ENCODE data around the gene KIF3A. TPM values are rescaled to one million over a fixed set of nuclear protein-coding genes. Genes with fewer than 3 reads are reported as not detected.

Gene KIF3A
- total RNA-seq, 1 experiment from 2014 or later, result 16.4 TPM

DNA sequence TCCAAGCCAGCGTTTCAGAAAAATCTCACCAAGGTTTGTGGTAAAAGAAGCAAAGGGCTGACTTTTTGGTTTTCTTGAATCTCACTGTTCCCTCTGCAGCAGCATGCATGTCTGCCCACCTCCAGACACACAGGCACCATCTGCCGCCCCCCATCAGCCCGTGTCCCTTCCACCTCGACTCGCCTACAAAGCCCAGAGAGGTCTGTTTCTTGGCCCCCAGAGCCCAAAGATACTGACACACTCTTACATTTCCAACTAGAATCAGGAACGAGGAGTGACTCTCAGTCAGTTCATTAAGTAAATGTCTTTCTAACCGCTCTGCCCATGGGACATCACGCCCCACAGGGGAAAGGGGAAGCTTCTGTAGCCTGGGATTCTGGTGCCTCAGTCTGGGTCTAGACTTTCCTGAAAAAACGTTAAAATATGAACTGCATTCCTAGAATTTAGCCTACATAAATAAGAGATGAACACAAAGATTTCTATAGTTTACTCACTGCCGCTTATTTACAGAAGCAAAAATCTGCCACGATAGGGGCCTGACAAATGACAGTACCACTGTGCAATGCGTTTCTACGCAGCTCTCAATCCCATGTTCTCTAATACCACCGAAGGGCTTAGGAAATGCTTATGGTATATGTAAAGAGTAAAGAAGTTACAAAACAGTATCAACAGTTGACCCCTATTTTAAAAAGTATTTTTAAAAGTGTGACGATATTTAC is 59.5 kb downstream of the KIF3A start:
- DNase-seq (ENCODE audit: low spot score), result no peak

DNA sequence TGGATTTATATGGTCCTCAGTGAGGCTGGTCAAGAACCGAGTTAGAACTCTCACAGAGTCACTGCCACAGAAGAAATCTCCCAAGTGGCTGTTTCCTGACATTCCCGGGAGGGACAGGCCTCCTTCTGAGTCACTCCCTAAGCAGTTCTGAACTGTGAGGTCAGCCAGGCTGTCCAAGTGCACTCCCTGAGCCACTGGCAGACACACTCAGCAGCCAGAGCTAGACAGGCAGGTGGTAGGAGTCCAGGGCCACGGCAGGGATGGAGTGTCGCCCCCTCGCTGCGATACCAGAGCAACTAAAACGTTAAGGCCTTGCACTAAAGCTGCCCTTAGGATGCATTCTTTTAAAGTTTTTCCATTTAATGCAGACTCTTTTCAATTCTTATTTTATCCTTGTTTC is 60.2 kb downstream of the KIF3A start:
- DNase-seq (ENCODE audit: low spot score), result peak; percentile 97

DNA sequence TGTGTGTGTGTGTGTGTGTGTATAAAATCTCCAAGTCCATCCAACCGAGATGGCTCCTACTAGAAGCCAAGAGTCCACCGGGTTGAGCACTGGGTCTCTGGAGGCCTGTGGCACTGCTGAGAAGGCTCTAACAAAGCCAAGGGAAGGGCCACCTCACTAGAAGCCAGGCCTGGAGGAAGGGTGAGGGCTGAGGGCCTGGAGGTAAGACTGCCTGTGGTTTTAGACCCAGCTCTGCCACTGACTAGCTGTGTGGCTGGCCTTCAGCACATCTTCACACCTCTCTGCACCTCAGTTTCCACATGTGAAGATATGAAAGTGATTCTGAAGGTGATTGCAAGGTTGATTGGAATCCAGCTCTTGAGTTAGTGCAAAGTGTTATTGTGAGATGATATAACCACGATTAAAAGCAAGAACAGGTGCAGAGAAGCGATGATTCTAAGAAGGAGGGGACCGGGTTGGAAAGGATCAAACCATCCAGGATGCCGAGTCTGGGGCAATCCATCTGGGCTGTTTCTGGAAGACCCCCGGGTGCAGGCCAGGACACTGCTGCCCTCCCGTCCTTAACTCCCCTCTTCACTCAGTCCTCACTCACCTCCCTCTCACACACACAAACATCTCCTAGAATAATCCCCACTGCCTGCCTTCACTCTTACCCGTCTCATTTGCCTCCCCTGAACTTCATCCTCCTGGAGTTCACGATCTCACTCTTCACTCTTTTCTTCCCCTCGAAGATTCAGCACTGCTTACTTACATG is 61.2 kb downstream of the KIF3A start:
- DNase-seq (ENCODE audit: low spot score), result no peak

- DNase-seq (ENCODE audit: low spot score), result peak; percentile 81
Observed at GRCh38 chr5:132674671-132675506, 62.5 kb downstream of the KIF3A start.

DNA sequence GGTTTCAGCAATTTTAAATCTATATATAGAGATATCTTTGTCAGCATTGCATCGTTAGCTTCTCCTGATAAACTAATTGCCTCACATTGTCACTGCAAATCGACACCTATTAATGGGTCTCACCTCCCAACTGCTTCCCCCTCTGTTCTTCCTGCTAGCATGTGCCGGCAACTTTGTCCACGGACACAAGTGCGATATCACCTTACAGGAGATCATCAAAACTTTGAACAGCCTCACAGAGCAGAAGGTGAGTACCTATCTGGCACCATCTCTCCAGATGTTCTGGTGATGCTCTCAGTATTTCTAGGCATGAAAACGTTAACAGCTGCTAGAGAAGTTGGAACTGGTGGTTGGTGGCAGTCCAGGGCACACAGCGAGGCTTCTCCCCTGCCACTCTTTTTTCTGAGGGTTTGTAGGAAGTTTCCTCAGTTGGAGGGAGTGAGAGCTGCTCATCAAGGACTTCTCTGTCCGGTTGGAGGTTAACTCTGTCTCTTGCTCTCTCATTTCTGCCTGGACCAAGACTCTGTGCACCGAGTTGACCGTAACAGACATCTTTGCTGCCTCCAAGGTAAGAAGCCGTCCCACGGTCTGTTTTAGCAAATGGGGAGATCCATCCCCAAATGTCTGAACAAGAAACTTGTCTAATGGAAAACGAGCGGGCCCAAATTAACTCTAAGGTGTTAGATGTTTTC is 63.3 kb downstream of the KIF3A start, which contains the start of gene IL4:
TSS of gene IL4 (plus strand) at position 51 of the 692 bp plus-strand sequence. CDS start at position 113, 62 bp downstream.
- no peak for DNase-seq (ENCODE audit: low spot score)

- DNase-seq (ENCODE audit: low spot score), result no peak
Observed at GRCh38 chr5:132673488-132673887, 63.9 kb downstream of the KIF3A start.

DNA sequence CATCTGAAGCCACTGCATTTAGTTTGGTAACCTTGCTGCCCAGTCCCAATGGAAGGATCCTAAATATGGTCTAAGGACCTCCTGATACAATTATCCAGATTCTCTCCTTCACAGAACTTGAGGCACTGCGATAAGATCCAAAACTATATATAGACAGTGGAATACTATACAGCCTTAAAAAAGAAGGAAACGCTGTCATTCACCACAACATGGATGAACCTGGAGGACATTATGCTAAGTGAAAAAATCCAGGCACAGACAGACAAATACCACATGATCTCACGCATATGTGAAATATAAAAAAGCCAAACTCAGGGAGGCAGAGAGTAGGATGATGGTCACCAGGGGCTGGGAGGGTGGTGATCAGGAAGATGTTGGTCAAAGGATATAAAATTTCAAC is 66.3 kb downstream of the KIF3A start:
- no peak for DNase-seq (ENCODE audit: low spot score)

DNA sequence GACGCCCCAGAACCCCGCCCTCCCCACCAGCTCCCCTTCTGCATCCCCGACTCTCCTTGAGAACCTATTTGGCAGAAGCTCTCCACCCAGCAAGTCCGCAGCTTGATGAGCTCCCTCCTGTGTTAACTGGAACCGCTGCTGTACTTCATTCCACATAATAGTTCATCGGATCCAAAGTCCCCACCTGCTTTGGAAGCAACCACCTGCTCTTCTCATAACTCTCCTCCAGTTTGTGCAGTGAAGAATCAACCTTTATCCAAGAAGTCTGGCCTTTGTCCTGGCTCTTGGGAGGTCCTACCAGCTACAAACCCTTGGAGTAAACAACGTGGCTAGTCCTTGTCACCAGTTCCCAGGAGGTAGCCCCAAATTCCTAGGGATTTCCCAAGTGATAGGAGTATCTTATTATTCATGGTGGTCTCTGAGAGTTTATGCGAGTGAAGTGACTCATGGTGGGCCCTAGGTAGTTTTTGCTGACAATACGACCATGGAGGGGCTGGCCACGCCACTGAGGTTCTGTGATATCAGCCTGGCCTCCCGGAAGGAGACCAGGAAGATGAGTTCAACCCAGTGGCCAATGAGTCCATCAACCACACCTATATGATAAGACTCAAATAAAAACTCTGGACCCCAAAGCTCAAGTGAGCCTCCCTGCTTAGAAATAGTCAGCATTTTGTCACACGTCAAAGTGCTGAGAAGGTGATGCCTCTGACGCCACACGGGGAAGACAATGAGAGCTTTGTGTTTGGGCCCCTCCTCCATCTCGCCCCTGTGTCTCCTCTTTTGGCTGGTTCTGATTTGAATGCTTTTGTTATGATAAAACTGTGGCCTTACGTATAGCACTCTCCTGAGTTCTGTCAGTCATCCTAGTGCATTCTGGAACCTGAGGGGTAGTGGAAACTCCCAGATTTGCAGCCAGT is 67.1 kb downstream of the KIF3A start:
- DNase-seq (ENCODE audit: low spot score), result no peak

- DNase-seq (ENCODE audit: low spot score), result no peak
Observed at GRCh38 chr5:132669455-132669820, 67.9 kb downstream of the KIF3A start.

- no peak for DNase-seq (ENCODE audit: low spot score)
Observed at GRCh38 chr5:132668706-132669454, 68.5 kb downstream of the KIF3A start.

GRCh38 chr5:132667761-132668705 is 69.3 kb downstream of the KIF3A start:
- no peak for DNase-seq (ENCODE audit: low spot score)

DNA sequence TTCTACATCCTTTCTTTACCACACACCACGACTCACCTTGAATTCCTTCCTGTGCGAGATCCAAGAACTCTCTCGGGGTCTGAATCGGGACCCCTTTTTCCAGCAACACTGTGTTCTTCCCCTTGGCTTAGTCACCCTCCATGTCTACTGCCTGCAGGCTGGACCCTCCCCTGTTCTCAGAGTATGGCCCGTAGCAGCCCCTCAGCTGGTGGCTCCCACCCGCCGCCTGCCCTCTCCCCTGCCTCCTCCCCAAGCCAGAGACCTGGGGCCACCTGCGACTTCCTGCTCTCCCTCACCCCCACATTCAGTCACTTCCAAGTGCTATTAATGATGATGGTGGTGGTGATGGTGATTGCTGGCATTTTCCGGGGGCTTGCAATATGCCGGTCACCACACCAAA is 70.0 kb downstream of the KIF3A start:
- no peak for DNase-seq (ENCODE audit: low spot score)

DNA sequence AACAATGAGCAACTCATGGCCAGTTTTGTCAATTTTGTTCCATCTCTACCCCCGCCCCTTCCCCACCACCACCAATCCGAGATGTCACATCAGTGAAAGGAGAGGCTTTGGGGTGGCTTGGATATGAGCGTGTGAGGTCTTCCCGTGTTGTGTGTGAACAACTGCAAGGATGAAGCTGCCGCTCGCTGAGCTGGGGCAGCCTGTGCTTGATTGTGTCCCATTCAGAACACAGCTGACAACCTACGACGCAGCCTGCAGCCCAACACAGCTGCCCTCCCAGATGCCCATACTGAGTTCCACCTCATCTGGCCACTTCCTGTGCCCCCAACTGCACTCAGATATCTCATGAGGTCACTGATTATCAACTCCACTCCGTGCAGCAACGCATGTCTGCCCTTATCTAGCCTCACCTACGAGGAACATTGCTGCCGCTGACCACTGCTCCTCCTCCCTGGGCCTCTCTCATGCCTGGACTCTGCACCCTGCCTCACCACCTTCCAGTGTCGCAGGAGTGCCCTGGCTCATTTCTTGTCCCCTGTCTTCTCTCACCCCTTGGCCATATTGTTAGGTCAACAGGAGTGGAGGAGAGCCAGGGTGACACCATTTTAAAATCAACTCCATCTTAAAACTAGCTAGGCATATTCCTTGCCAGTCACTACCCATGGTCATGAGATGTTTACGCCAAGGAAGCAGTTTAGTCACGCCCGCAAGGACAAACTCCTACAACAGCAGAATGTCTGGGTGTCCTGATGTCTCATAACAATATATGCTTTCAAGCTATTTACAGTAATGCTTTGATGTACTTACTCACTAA is 70.8 kb downstream of the KIF3A start:
- no peak for DNase-seq (ENCODE audit: low spot score)

GRCh38 chr5:132665574-132666080 is 71.7 kb downstream of the KIF3A start:
- no peak for DNase-seq (ENCODE audit: low spot score)

DNA sequence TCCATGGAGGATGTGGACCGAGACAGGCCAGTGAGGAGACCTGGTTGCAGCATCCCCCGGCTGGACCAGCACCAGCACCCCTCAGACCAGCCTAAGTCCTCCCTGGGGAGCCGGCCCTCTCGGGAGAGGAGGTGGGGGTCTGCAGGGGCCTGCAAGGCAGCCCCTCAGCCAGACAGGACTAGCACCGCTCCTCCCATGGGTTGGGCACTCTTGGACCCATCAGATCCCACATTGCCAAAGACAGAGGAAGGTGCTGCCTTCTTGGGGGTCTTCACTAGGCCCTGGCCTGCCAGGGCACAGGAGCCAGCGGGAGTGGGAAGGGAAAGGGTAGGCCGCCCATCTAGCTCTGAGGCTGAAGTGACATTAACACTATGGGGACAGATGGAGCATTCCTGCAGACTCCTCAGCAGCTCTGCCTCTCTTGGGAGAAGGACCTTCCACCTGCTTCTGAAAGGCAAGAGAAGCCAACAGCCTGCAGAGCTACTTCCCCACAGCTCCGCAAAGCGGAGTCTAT is 72.6 kb downstream of the KIF3A start:
- DNase-seq (ENCODE audit: low spot score), result no peak

DNA sequence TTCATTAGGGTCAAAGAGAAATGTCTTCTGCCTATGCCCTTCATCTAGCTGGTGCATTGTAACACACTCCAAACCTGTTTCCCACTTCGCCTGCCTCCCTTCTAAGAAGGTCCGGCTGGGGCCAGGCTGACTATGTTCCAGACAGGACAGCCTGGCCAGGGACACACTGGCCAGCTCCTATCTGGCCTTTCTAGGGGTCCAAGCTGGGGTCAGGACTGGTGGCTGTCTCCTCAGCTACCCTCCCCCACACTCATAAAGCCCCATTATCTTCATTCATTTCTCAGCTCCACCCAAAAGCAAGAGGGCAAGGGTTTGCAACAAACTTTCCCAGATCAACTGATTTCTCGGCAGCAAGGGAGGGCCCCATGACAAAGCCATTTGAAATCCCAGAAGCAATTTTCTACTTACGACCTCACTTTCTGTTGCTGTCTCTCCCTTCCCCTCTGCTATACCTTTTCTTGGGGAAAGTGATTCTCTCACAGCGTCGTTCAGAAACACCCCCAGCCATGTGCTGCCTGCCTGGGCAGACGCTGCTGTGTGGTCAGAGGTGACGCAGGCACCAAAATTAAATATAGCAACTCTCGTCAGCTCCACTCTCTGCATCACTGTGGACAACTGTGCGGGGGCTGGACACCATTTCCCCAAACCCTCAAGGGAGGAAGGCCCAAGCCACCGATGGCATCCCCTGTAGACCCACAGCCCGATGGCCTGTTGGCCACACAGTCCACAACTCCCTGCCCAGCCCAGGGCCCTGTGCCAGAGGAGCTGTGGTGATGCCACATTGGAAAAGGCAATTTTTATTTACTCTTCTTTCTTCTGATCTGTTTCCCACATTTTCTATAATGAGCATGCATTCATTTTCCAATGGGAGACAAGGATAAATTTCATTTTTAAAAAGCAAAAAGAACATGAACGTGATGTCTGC is 73.3 kb downstream of the KIF3A start:
- no peak for DNase-seq (ENCODE audit: low spot score)
